Liver (tissue), 9 donors: ENCODE results near the gene STXBP6. TPM values are rescaled to one million over a fixed set of nuclear protein-coding genes. Genes with fewer than 3 reads are reported as not detected.

Source experiments
- DNase-seq: peaks from one replicate; pipeline ENCODE4 v3.0.0-alpha.2; 2017; ENCODE audit warnings: low spot score
- H3K27ac ChIP-seq, 2 donors: one replicate each; pipeline ENCODE4 v1.7.0; 2013; ENCODE audit warnings: inconsistent platforms in 2 of 2, low read length in 2 of 2, control low read depth in 1 of 2, low read depth in 1 of 2, mild to moderate bottlenecking in 1 of 2
- H3K27me3 ChIP-seq, 4 donors: one replicate each; pipeline versions ENCODE4 v1.6.1 to v1.7.0; 2013; ENCODE audit warnings: low read length in 3 of 4, inconsistent platforms in 1 of 4, mild to moderate bottlenecking in 1 of 4, moderate library complexity in 1 of 4; ENCODE audit not compliant: control insufficient read depth in 4 of 4, insufficient read depth in 4 of 4
- H3K36me3 ChIP-seq, 4 donors: one replicate each; pipeline versions ENCODE4 v1.6.1 to v1.7.0; 2013; ENCODE audit warnings: low read length in 3 of 4, mild to moderate bottlenecking in 3 of 4, low read depth in 1 of 4, moderate library complexity in 1 of 4; ENCODE audit not compliant: control insufficient read depth in 4 of 4, insufficient read depth in 3 of 4
- H3K4me1 ChIP-seq, 4 donors: one replicate each; pipeline versions ENCODE4 v1.6.1 to v1.7.0; 2013; ENCODE audit warnings: low read length in 3 of 4, mild to moderate bottlenecking in 3 of 4, moderate library complexity in 1 of 4; ENCODE audit not compliant: control insufficient read depth in 4 of 4, insufficient read depth in 4 of 4
- H3K4me3 ChIP-seq, 3 donors: one replicate each; pipeline versions ENCODE4 v1.6.1 to v1.7.0; 2013; ENCODE audit warnings: low read length in 3 of 3, control low read depth in 1 of 3, low read depth in 1 of 3, mild to moderate bottlenecking in 1 of 3
- H3K9ac ChIP-seq, 2 donors: one replicate each; pipeline ENCODE4 v1.7.0; 2013; ENCODE audit warnings: low read length in 2 of 2, mild to moderate bottlenecking in 2 of 2, moderate library complexity in 2 of 2, control low read depth in 1 of 2, low read depth in 1 of 2
- H3K9me3 ChIP-seq, 4 donors: one replicate each; pipeline versions ENCODE4 v1.6.1 to v1.7.0; 2013; ENCODE audit warnings: low read length in 3 of 4; ENCODE audit not compliant: control insufficient read depth in 4 of 4
- ATF3 ChIP-seq: IDR thresholded peaks from 2 replicates; pipeline ENCODE4 v1.6.1; 2016; ENCODE audit warnings: antibody characterized with exemption
- CTCF ChIP-seq: fragments of 150-350 bp; IDR thresholded peaks from 2 replicates; pipeline ENCODE4 v1.5.1; 2017; ENCODE audit warnings: improper control_type of control experiment, low read depth, low read length; ENCODE audit not compliant: missing input control
- EGR1 ChIP-seq, 2 donors: IDR thresholded peaks; 2 replicates each; pipeline ENCODE4 v1.6.1; 2016 to 2018; ENCODE audit warnings: antibody characterized with exemption in 2 of 2, low read depth in 2 of 2
- FOXA1 ChIP-seq: IDR thresholded peaks from 2 replicates; pipeline ENCODE4 v1.6.1; 2016; ENCODE audit warnings: antibody characterized with exemption
- GABPA ChIP-seq, 2 donors: IDR thresholded peaks in 1 of 2; conservative IDR thresholded peaks in 1 of 2; 2 replicates each; pipeline ENCODE4 v1.6.1; 2016; ENCODE audit warnings: antibody characterized with exemption in 2 of 2, mild to moderate bottlenecking in 1 of 2, moderate library complexity in 1 of 2
- HNF4G ChIP-seq: IDR thresholded peaks from 2 replicates; pipeline ENCODE4 v1.6.1; 2016; ENCODE audit warnings: antibody characterized with exemption
- JUND ChIP-seq, 2 donors: IDR thresholded peaks; 2 replicates each; pipeline ENCODE4 v1.6.1; 2016; ENCODE audit warnings: antibody characterized with exemption in 2 of 2
- MAX ChIP-seq: IDR thresholded peaks from 2 replicates; pipeline ENCODE4 v1.6.1; 2016; ENCODE audit warnings: antibody characterized with exemption
- RAD21 ChIP-seq, 2 donors: IDR thresholded peaks; 2 replicates each; pipeline ENCODE4 v1.6.1; 2016; ENCODE audit warnings: antibody characterized with exemption in 2 of 2, mild to moderate bottlenecking in 2 of 2
- REST ChIP-seq: IDR thresholded peaks from 2 replicates; pipeline ENCODE4 v1.6.1; 2016; ENCODE audit warnings: antibody characterized with exemption, mild to moderate bottlenecking
- SP1 ChIP-seq: IDR thresholded peaks from 2 replicates; pipeline ENCODE4 v1.6.1; 2018; ENCODE audit warnings: antibody characterized with exemption, mild to moderate bottlenecking
- YY1 ChIP-seq: IDR thresholded peaks from 2 replicates; pipeline ENCODE4 v1.6.1; 2016; ENCODE audit warnings: antibody characterized with exemption, mild to moderate bottlenecking
- ZBTB33 ChIP-seq: IDR thresholded peaks from 2 replicates; pipeline ENCODE4 v1.6.1; 2016; ENCODE audit warnings: antibody characterized with exemption
- WGBS: extraction: QIAGEN DNeasy Blood & Tissue Kit; methylation state at CpG from one replicate; pipeline ENCODE4 v1.1.7; 2013; 5-methylcytosine and 5-hydroxymethylcytosine counted together
- polyA plus RNA-seq, 2 donors: library from polyadenylated mRNA; stranded (reverse) in 1 of 2; unstranded in 1 of 2; fragments of 200-250 nt in 1 of 2; fragments of >200 nt in 1 of 2; fragmentation: Nextera tagmentation in 1 of 2; extraction: Ambion mirVana in 1 of 2; gene quantifications; one replicate each; pipeline versions ENCODE4 v1.2.1 to v1.2.3, GENCODE V29; 2013 to 2015
- total RNA-seq, 2 donors: library from RNA; depleted of rRNA; stranded (reverse); fragments of >200 nt; gene quantifications; one replicate each; pipeline ENCODE4 v1.2.3, GENCODE V29; 2014
- donor health status: healthy.
- donor health status: healthy.
- donor health status: healthy.
- donor health status: healthy.
- donor health status: healthy.

The STXBP6 gene
- total and polyA plus RNA-seq, 4 donors: 1.4 to 3.8 (median 1.8) TPM

GRCh38 chr14:24868389-24868788, 181.6 kb downstream of the STXBP6 start:
- Histone ChIP-seq H3K27ac (no peak overlapping the region), H3K36me3 (no peaks in the 10 kb centered on the region), H3K27me3 (no peaks in the 10 kb centered on the region), H3K9ac (no peak overlapping the region), H3K9me3 (no peaks in the 10 kb centered on the region), H3K4me3 (no peak overlapping the region), H3K4me1 (no peaks in the 10 kb centered on the region)
- WGBS: 98% methylated on average over 2 of the region's 2 CpGs
- no peak for DNase-seq
- TF ChIP-seq ATF3 (no peak), YY1 (no peak), RAD21 (IDR thresholded peaks at IDR 0.05) (no peak), CTCF (no peak), MAX (no peak), REST (no peak)

GRCh38 chr14:24866067-24866639, 183.8 kb downstream of the STXBP6 start:
- WGBS: 96% methylated on average over 1 of the region's 1 CpG
- H3K4me1 ChIP-seq: peaks cover 0 to 2% (median 0%) of the 10 kb centered on the region in 4 donors
- H3K9ac ChIP-seq: no peak overlapping the region
- H3K27me3 ChIP-seq: no peaks in the 10 kb centered on the region
- no peaks in the 10 kb centered on the region for H3K9me3 ChIP-seq
- TF ChIP-seq REST (no peak), SP1 (no peak), EGR1 (IDR thresholded peaks at IDR 0.05; ENCODE audit: low read depth in 2 of 2) (no peak), JUND (IDR thresholded peaks at IDR 0.05) (no peak), ZBTB33 (no peak), GABPA (IDR thresholded peaks at IDR 0.05 in 1 of 2, conservative IDR thresholded peaks at IDR 0.05 in 1 of 2) (no peak), HNF4G (no peak), FOXA1 (no peak)
- no peak for DNase-seq
- H3K4me3 ChIP-seq: no peak overlapping the region
- H3K27ac ChIP-seq: no peak overlapping the region
- H3K36me3 ChIP-seq: no peaks in the 10 kb centered on the region
